ENCODE data around the gene MTMR11. TPM values are rescaled to one million over a fixed set of nuclear protein-coding genes. Genes with fewer than 3 reads are reported as not detected.
A peak's percentile ranks its signal among the peaks of the same experiment; 100 is the strongest.

The MTMR11 gene
- total and polyA plus RNA-seq, 9 of the 15 experiments (the other 6 are each of a cell fraction or from before 2014, with no cell fraction given), result 0.09 to 1.6 (median 0.51) TPM

GRCh38 chr1:149885339-149886120, 51.1 kb downstream of the MTMR11 start (continued):
- no peak for TF ChIP-seq COPS2 (conservative IDR thresholded peaks at IDR 0.05)
- TF ChIP-seq CREB1 (IDR thresholded peaks at IDR 0.05), result peak; percentile 27; the same call in 1 of the 2 replicates
- TF ChIP-seq CREB1 (CRISPR knock-in tag; IDR thresholded peaks at IDR 0.05), result peak; percentile 57
- TF ChIP-seq SNAPC5 (CRISPR knock-in tag; IDR thresholded peaks at IDR 0.05), result no peak
- TF ChIP-seq ZZZ3 (IDR thresholded peaks at IDR 0.05), result no peak
- no peak for TF ChIP-seq RERE (CRISPR knock-in tag; IDR thresholded peaks at IDR 0.05; ENCODE audit: borderline replicate concordance)
- TF ChIP-seq FOXA1 (IDR thresholded peaks at IDR 0.05; ENCODE audit: borderline replicate concordance), result no peak
- TF ChIP-seq DACH1 (IDR thresholded peaks at IDR 0.05; ENCODE audit: partially characterized antibody), result no peak
- no peak for TF ChIP-seq PHB2 (IDR thresholded peaks at IDR 0.05; ENCODE audit: low read depth)
- TF ChIP-seq NR4A1 (CRISPR knock-in tag; IDR thresholded peaks at IDR 0.05), result no peak
- TF ChIP-seq NR4A1 (tag; IDR thresholded peaks at IDR 0.05), result no peak
- TF ChIP-seq DMBX1 (CRISPR knock-in tag; IDR thresholded peaks at IDR 0.05; ENCODE audit: borderline replicate concordance), result no peak
- TF ChIP-seq ZNF445 (CRISPR knock-in tag; IDR thresholded peaks at IDR 0.05; ENCODE audit: low read depth), result no peak
- no peak for TF ChIP-seq SOX6 (IDR thresholded peaks at IDR 0.05)
- TF ChIP-seq ZBTB17 (CRISPR knock-in tag; IDR thresholded peaks at IDR 0.05), result no peak
- TF ChIP-seq SREBF1 (IDR thresholded peaks at IDR 0.05; ENCODE audit: borderline replicate concordance, low read depth, low read length), result no peak
- TF ChIP-seq TRIM25 (IDR thresholded peaks at IDR 0.05; ENCODE audit: borderline replicate concordance), result no peak
- peak; percentile 75 for TF ChIP-seq FUS (optimal IDR thresholded peaks at IDR 0.05; ENCODE audit: low read depth, low read length)
- no peak for TF ChIP-seq SREBF2 (CRISPR knock-in tag; IDR thresholded peaks at IDR 0.05)
- no peak for TF ChIP-seq NR2C1 (IDR thresholded peaks at IDR 0.05)
- no peak for TF ChIP-seq NR2C1 (tag; IDR thresholded peaks at IDR 0.05)
- 0 out of 2 replicates have a peak, but pooled peaks have one; percentile 39 for TF ChIP-seq STAG1 (CRISPR knock-in tag; IDR thresholded peaks at IDR 0.05; ENCODE audit: borderline replicate concordance)
- TF ChIP-seq ZNF134 (CRISPR knock-in tag; conservative IDR thresholded peaks at IDR 0.05), result no peak

Data from K562 (cell line).